Subcutaneous adipose tissue (tissue), 4 donors: Measurements from ENCODE around the gene ADAMTS17. TPM values are rescaled to one million over a fixed set of nuclear protein-coding genes. Genes with fewer than 3 reads are reported as not detected.

ENCODE experiments used
- CTCF ChIP-seq: fragments of 450-650 bp; IDR thresholded peaks from one replicate; pipeline ENCODE4 v1.5.1; 2016; ENCODE audit warnings: low read depth, mild to moderate bottlenecking, control low read depth, antibody characterized with exemption, moderate library complexity
- total RNA-seq, 4 donors: library from RNA; depleted of rRNA; stranded (reverse); fragments of >200 nt; gene quantifications; one replicate each; pipeline ENCODE4 v1.1.0, GENCODE V29; 2016

The ADAMTS17 gene
- total RNA-seq, 4 donors from 2014 or later, result 0.49 to 5.3 (median 2.5) TPM

GRCh38 chr15:100049483-100049882, 292.3 kb downstream of the ADAMTS17 start:
- TF ChIP-seq CTCF, result no peak

GRCh38 chr15:100048736-100049135, 293.0 kb downstream of the ADAMTS17 start:
- no peak for TF ChIP-seq CTCF

- no peak for TF ChIP-seq CTCF
Observed at GRCh38 chr15:100043692-100044091, 298.1 kb downstream of the ADAMTS17 start.

GRCh38 chr15:100043068-100043641, 298.6 kb downstream of the ADAMTS17 start:
- no peak for TF ChIP-seq CTCF

- TF ChIP-seq CTCF, result no peak
Observed at GRCh38 chr15:100042558-100042957, 299.2 kb downstream of the ADAMTS17 start.

- no peak for TF ChIP-seq CTCF
Observed at GRCh38 chr15:100041127-100041828, 300.5 kb downstream of the ADAMTS17 start.

GRCh38 chr15:100039994-100040393, 301.8 kb downstream of the ADAMTS17 start:
- TF ChIP-seq CTCF, result no peak
